BE2C (cell line): ENCODE data around the gene CROCC2.

Experiments
- DNase-seq: peaks from one replicate; pipeline ENCODE4 v3.0.0-alpha.2; 2020
- H3K27me3 ChIP-seq: fragments of 250-450 bp; sonication (Bioruptor Pico); 2 replicates; pipeline ENCODE4 v1.5.1; 2020; ENCODE audit warnings: mild to moderate bottlenecking
- H3K36me3 ChIP-seq: fragments of 250-450 bp; sonication (Bioruptor Pico); 2 replicates; pipeline ENCODE4 v1.5.1; 2020; ENCODE audit warnings: mild to moderate bottlenecking
- H3K4me1 ChIP-seq: fragments of 250-450 bp; sonication (Bioruptor Pico); 2 replicates; pipeline ENCODE4 v1.5.1; 2020
- H3K4me3 ChIP-seq: 2 replicates; pipeline ENCODE4 v1.5.1; 2011; ENCODE audit warnings: low read depth, low read length
- H3K9me3 ChIP-seq: fragments of 250-450 bp; sonication (Bioruptor Pico); 2 replicates; pipeline ENCODE4 v1.5.1; 2020
- CTCF ChIP-seq: IDR thresholded peaks from 2 replicates; pipeline ENCODE4 v1.5.1; 2012; ENCODE audit warnings: mild to moderate bottlenecking, low read depth, low read length

CROCC2 gene

DNA sequence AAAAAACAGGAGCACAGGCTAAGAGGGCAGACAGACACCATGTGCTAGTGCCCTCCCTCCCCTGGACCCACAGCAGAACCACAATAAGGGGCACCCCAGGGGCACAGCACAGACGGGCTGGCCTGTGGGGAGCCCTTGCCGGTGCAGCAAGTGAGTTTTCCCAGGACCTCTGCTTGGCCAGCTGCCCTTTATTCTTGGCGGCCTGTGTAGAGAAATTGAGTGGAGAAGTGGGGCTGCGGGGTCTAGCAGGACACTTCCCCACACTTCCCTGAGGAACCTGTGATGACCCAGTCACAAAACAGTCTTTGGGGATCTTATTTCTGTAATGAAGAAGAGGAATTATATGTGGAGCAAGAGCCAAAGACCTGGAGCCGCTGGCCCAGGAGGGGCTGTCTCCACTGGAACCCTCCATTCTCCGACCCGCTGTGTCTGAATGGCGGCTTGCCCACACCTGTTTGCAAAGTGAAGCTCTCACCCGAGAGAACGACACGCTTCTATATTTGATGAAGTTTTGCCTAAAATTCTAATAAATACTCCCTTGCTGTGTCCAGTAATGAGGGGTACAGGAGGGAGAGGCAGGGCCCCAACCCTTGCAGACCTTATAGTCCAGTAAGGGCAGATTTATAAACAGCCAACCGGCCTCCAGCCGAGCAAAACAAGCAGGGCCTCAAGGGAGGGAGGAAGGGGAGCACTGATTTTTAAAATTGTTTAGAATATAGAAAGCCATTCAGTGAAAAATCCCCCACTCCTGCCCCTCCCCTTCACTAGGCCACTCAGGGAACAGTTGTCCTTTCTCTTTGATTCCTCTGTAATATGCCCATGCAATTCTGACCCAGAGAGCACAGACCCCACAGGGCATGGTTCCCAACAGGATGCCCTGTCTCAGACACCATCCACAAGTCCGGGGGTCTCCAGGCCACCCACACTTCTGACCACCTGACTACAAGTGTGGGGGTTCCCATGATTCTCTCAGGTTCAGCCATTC is 47.6 kb downstream of the CROCC2 start:
- no peak overlapping the region for H3K4me3 ChIP-seq
- no peak for DNase-seq
- no peaks in the 10 kb centered on the region for H3K9me3 ChIP-seq
- H3K27me3 ChIP-seq = no peaks in the 10 kb centered on the region
- no peak for TF ChIP-seq CTCF
- H3K4me1 ChIP-seq = peaks cover 8% of the 10 kb centered on the region
- H3K36me3 ChIP-seq = no peaks in the 10 kb centered on the region

DNA sequence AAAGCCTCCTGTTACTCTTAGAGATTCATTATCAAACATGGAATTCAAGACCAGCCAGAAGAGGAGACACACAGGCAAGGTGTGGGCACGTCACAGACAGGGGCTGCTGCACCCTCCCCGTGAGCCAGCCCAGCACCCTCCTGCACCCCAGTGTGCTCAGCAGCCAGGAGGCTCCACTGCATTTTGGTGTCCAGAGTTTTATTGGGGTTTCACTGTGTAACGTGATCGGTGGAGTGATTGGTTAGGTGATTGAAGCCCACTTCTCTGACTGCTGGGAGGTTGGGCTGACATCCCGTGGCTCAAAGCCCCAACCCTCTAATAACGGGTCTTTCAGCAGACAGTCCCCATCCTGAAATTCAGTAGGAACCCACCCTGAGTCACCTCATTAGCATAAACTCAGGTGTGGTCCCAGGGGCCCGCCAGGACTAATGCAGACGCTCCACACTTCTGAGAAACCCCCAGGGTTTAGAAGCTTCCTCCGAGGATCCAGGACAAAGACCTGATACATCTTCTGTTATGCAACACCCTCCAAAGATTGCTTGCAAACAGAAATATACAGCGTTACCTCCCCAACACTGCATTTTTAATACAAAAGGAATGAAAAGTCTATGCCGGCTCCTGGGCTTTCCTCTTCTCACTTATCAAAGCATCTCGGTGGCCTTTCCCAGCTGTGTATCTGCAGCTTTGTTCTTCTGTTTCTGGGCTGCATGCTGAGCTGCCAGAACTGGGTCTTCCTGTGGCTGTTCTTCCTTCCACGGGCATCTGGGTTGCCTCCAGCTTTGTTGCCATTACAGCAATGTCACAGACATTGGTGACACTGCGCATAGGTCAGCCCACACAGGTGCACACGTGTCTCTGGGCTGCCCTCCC is 48.5 kb downstream of the CROCC2 start:
- H3K27me3 ChIP-seq = no peaks in the 10 kb centered on the region
- H3K9me3 ChIP-seq = no peaks in the 10 kb centered on the region
- no peaks in the 10 kb centered on the region for H3K36me3 ChIP-seq
- TF ChIP-seq CTCF = no peak
- DNase-seq = peak; percentile 16
- peaks cover 8% of the 10 kb centered on the region for H3K4me1 ChIP-seq
- H3K4me3 ChIP-seq = no peak overlapping the region

DNA sequence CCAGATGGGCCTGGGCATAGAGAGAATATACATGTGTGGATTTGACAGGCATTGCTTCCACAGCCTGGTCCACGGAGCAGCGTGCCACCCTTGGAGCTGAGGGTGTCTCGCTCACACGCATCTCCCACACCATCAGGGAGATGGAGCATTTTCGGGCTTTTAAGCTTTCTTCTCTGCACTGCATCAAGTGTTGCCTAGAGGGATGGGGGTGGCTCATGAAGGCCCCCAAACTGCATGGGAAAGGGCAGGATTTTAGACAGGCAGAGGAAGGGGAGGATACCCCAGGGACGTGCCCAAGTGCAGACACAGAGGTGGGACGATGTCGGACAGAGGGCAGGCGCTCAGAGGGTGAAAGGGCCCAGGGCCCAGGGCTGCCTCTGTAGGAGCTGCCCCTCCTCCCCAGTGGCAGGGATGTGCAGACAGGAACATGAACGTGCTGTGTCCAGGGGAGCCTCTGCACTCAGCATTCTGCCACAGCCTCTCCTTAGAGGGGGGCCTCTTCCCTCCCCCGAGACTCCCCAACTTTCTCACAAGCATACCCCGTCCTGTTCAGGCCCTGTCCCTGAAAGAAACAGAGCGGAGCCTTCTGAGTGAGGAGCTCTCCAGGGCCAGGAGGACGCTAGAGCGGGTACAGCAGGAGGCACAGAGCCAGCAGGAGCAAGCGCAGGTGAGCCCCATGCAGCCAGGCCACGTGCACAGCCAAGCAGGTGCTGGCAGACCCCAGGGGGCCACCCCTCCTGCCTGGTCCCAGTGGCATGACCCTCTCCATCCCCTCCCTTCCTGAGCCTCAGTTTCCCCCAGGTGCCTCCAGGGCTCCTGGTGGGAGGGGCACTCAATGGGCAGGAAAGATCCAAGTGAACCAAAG is 49.4 kb downstream of the CROCC2 start:
- Histone ChIP-seq H3K4me3 (no peak overlapping the region), H3K36me3 (no peaks in the 10 kb centered on the region), H3K9me3 (no peaks in the 10 kb centered on the region), H3K27me3 (no peaks in the 10 kb centered on the region), H3K4me1 (peaks cover 13% of the 10 kb centered on the region)
- no peak for DNase-seq
- TF ChIP-seq CTCF = no peak

GRCh38 chr2:240956171-240956934 is 50.2 kb downstream of the CROCC2 start:
- peaks cover 14% of the 10 kb centered on the region for H3K4me1 ChIP-seq
- TF ChIP-seq CTCF = no peak

DNA sequence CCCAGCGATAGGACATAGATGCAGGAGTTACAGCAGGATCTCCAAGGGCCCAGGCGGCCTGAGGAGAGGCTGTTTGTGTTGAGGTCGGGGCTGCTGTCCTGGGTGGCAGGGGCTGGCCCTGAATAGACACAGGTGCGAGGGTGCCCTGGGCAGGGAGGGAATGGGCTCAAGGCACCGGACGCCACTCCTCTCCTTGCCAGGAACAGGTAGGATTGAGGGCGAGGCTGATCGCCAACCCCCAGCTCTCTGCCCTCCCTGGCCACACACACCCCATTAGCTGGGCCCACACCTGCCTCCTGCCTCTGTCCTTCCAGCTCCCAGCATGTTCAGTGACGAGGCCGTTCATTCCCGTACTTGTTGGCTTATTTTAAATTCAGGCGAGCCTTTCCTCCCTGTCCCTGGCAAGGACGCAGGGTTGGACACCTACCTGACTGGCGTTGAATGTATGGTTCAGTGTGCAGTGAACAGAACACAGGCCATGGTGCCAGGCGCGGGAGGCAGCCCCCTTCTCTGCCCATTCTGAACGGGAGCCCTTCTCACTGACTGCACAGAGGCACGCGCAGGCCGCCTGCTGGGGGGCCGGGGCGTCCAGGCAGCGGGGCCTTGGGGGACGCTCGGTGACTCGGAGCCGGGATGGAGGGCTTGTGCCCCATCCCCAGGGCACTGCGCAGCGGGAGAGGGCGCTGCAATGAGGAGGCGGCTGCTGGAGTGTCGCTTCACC is 51.0 kb downstream of the CROCC2 start:
- no peaks in the 10 kb centered on the region for H3K27me3 ChIP-seq
- no peak for DNase-seq

More at GRCh38 chr2:240956171-240956934, 50.2 kb downstream of the CROCC2 start:
- Histone ChIP-seq H3K36me3 (no peaks in the 10 kb centered on the region), H3K27me3 (no peaks in the 10 kb centered on the region), H3K9me3 (no peaks in the 10 kb centered on the region), H3K4me3 (no peak overlapping the region)
- DNase-seq = no peak

More for the DNA sequence above, 51.0 kb downstream of the CROCC2 start:
- Histone ChIP-seq H3K4me1 (peaks cover 14% of the 10 kb centered on the region), H3K9me3 (no peaks in the 10 kb centered on the region), H3K4me3 (no peak overlapping the region), H3K36me3 (no peaks in the 10 kb centered on the region)
- TF ChIP-seq CTCF = no peak
